B cell (primary cell): ENCODE measurements around the gene DYRK2. TPM values are rescaled to one million over a fixed set of nuclear protein-coding genes. Genes with fewer than 3 reads are reported as not detected.

Experiments used
- ATAC-seq: fragments of 200-7000 bp; cut with Tn5 transposase; one replicate; pipeline ENCODE4 v1.10.0; 2021; ENCODE audit warnings: low read depth, mild to moderate bottlenecking, moderate number of reproducible peaks, moderate library complexity
- CTCF ChIA-PET: fragments of 350-600 bp; sonication (Branson Sonifier 250); formaldehyde crosslinking; loops from one replicate; lab custom pipeline; 2021; ENCODE audit warnings: antibody characterized with exemption, inconsistent platforms; lab: Charles Lee
- POLR2A ChIA-PET: fragments of 350-600 bp; sonication (Branson Sonifier 250); formaldehyde crosslinking; loops from one replicate; lab custom pipeline; 2021; ENCODE audit warnings: antibody characterized with exemption; lab: Charles Lee
- DNase-seq: peaks from one replicate; pipeline ENCODE4 v3.0.0; 2013
- H2AFZ ChIP-seq: 2 replicates; pipeline ENCODE4 v1.6.1; 2012; ENCODE audit warnings: mild to moderate bottlenecking, low read depth, low read length; ENCODE audit not compliant: insufficient read depth, poor library complexity, severe bottlenecking
- H3K27ac ChIP-seq, 2 donors: 1 replicate in 1 of 2; 2 replicates in 1 of 2; pipeline ENCODE4 v1.5.1; 2012 to 2013; ENCODE audit warnings: low read length in 2 of 2, mild to moderate bottlenecking in 2 of 2, moderate library complexity in 1 of 2
- H3K27me3 ChIP-seq, 4 experiments: fragments of 200-600 bp in 1 of 4; sonication (generic) in 1 of 4; replicated peaks in 1 of 4; 1 replicate in 2 of 4; 2 replicates in 2 of 4; pipeline versions ENCODE4 v1.6.1 to v1.7.0; 2013 to 2016; ENCODE audit warnings: low read length in 3 of 4, mild to moderate bottlenecking in 2 of 4, mixed read lengths in 1 of 4, moderate library complexity in 1 of 4; ENCODE audit not compliant: insufficient read depth in 4 of 4, control insufficient read depth in 3 of 4; ENCODE audit errors: control extremely low read depth in 1 of 4
- H3K36me3 ChIP-seq, 2 experiments: replicated peaks in 1 of 2; 1 replicate in 1 of 2; 2 replicates in 1 of 2; pipeline versions ENCODE4 v1.6.1 to v1.7.1; 2013; ENCODE audit warnings: low read length in 1 of 2; ENCODE audit not compliant: insufficient read depth in 2 of 2, control insufficient read depth in 1 of 2; ENCODE audit errors: control extremely low read depth in 1 of 2, extremely low read depth in 1 of 2
- H3K4me1 ChIP-seq, 2 donors: fragments of 200-600 bp in 1 of 2; sonication (generic) in 1 of 2; 1 replicate in 1 of 2; 2 replicates in 1 of 2; pipeline versions ENCODE4 v1.5.1 to v1.6.1; 2013 to 2017; ENCODE audit warnings: low read length in 2 of 2; ENCODE audit not compliant: control insufficient read depth in 2 of 2, insufficient read depth in 2 of 2
- H3K4me2 ChIP-seq: replicated peaks from 2 replicates; pipeline ENCODE3; 2012; ENCODE audit warnings: mild to moderate bottlenecking, low read depth, low read length; ENCODE audit not compliant: poor library complexity, severe bottlenecking
- H3K4me3 ChIP-seq, 5 experiments: fragments of 200-600 bp in 1 of 5; sonication (generic) in 1 of 5; 1 replicate in 3 of 5; 2 replicates in 2 of 5; pipeline versions ENCODE4 v1.5.1 to v1.7.0; 2011 to 2016; ENCODE audit warnings: low read length in 4 of 5, mild to moderate bottlenecking in 4 of 5, low read depth in 2 of 5, control low read depth in 1 of 5, moderate library complexity in 1 of 5; ENCODE audit not compliant: insufficient read depth in 1 of 5; ENCODE audit errors: control extremely low read depth in 1 of 5, extremely low read depth in 1 of 5
- H3K79me2 ChIP-seq: fragments of 200-600 bp; sonication (generic); one replicate; pipeline ENCODE4 v1.6.0; 2016; ENCODE audit warnings: low read length; ENCODE audit not compliant: control insufficient read depth, insufficient read depth
- H3K9ac ChIP-seq: fragments of 200-600 bp; sonication (generic); 2 replicates; pipeline ENCODE4 v1.6.1; 2017; ENCODE audit warnings: mild to moderate bottlenecking, low read length, moderate library complexity
- H3K9me3 ChIP-seq, 3 donors: one replicate each; pipeline versions ENCODE4 v1.6.1 to v1.7.1; 2013; ENCODE audit warnings: low read length in 2 of 3; ENCODE audit not compliant: control insufficient read depth in 2 of 3, insufficient read depth in 1 of 3; ENCODE audit errors: control extremely low read depth in 1 of 3
- H4K20me1 ChIP-seq: 2 replicates; pipeline ENCODE4 v1.6.0; 2012; ENCODE audit warnings: mild to moderate bottlenecking, low read length; ENCODE audit not compliant: insufficient read depth, control insufficient read depth, poor library complexity, severe bottlenecking
- H3K27ac Mint-ChIP-seq: one replicate; pipeline ENCODE4 v1.8.0; 2021; ENCODE audit warnings: mixed read lengths
- H3K27me3 Mint-ChIP-seq: one replicate; pipeline ENCODE4 v1.8.0; 2021; ENCODE audit warnings: mixed read lengths
- H3K4me1 Mint-ChIP-seq: one replicate; pipeline ENCODE4 v1.8.0; 2021; ENCODE audit warnings: mixed read lengths
- H3K4me3 Mint-ChIP-seq: one replicate; pipeline ENCODE4 v1.8.0; 2021; ENCODE audit warnings: mixed read lengths
- H3K9me3 Mint-ChIP-seq: one replicate; pipeline ENCODE4 v1.8.0; 2022; ENCODE audit warnings: mixed read lengths; ENCODE audit not compliant: insufficient read depth
- EZH2 ChIP-seq: IDR thresholded peaks from 2 replicates; pipeline ENCODE4 v1.6.1; 2012; ENCODE audit warnings: borderline replicate concordance, low read depth, mild to moderate bottlenecking, moderate library complexity, low read length; ENCODE audit not compliant: insufficient read depth, poor library complexity, severe bottlenecking
- WGBS: methylation state at CpG from one replicate; pipeline ENCODE4 v1.1.5; 2013; ENCODE audit warnings: missing lambda C conversion rate; ENCODE audit not compliant: insufficient coverage; 5-methylcytosine and 5-hydroxymethylcytosine counted together
- intact Hi-C: fragments of 100-400 bp; cut with micrococcal nuclease; formaldehyde crosslinking; loops from one replicate; pipeline ENCODE4 v1.10.0; 2022
- polyA plus RNA-seq: library from polyadenylated mRNA; depleted of rRNA; stranded (reverse); fragments of >200 nt; gene quantifications from 2 replicates; pipeline ENCODE4 v1.2.3, GENCODE V29; 2012
- total RNA-seq, 2 donors: library from RNA; stranded (reverse); fragments of 120-200 nt in 1 of 2; gene quantifications; 1 replicate in 1 of 2; 2 replicates in 1 of 2; pipeline versions ENCODE4 v1.2.3 to v1.2.4, GENCODE V29; 2013 to 2022
- TF ChIP-seq, protein P1 (sequence below): fragments of 200-600 bp; IDR thresholded peaks from one replicate; pipeline ENCODE4 v1.8.0; 2022; ENCODE audit warnings: antibody characterized with exemption, mild to moderate bottlenecking

Gene DYRK2
- total and polyA plus RNA-seq, 2 donors (not counting 1 experiment from before 2014, with no cell fraction given): 21.3 to 75.3 TPM

GRCh38 chr12:67697967-67698366, 49.4 kb downstream of the DYRK2 start:
- Mint-ChIP-seq H3K4me1 (peaks cover 40% of the 10 kb centered on the region), H3K27ac (no peak overlapping the region), H3K9me3 (no peaks in the 10 kb centered on the region), H3K4me3 (peak overlapping the region; percentile 19), H3K27me3 (peaks cover 4% of the 10 kb centered on the region)
- TF ChIP-seq, protein P1, sequence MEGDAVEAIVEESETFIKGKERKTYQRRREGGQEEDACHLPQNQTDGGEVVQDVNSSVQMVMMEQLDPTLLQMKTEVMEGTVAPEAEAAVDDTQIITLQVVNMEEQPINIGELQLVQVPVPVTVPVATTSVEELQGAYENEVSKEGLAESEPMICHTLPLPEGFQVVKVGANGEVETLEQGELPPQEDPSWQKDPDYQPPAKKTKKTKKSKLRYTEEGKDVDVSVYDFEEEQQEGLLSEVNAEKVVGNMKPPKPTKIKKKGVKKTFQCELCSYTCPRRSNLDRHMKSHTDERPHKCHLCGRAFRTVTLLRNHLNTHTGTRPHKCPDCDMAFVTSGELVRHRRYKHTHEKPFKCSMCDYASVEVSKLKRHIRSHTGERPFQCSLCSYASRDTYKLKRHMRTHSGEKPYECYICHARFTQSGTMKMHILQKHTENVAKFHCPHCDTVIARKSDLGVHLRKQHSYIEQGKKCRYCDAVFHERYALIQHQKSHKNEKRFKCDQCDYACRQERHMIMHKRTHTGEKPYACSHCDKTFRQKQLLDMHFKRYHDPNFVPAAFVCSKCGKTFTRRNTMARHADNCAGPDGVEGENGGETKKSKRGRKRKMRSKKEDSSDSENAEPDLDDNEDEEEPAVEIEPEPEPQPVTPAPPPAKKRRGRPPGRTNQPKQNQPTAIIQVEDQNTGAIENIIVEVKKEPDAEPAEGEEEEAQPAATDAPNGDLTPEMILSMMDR: no peak
- TF ChIP-seq EZH2: no peak
- intact Hi-C loops: loop anchor here (2.0 kb wide), 1 partner anchor 47 kb away; no protein-coding TSS in a partner anchor
- H3K4me3 ChIP-seq: no peak overlapping the region
- WGBS: 82% methylated on average over 2 of the region's 2 CpGs
- peaks cover 0 to 13% (median 6%) of the 10 kb centered on the region in 4 experiments for H3K27me3 ChIP-seq
- no peaks in the 10 kb centered on the region for H3K36me3 ChIP-seq
- peaks cover 0 to 3% (median 3%) of the 10 kb centered on the region in 3 donors for H3K9me3 ChIP-seq
- no peaks in the 10 kb centered on the region for H4K20me1 ChIP-seq
- ChIA-PET CTCF (no interaction called here), POLR2A (no interaction called here)
- H3K4me1 ChIP-seq: peaks cover 24 to 32% of the 10 kb centered on the region in 2 donors
- H3K79me2 ChIP-seq: no peaks in the 10 kb centered on the region
- peak overlapping the region; percentile 63 for H3K4me2 ChIP-seq
- DNase-seq (no peak), ATAC-seq (no peak)
- no peak overlapping the region for H3K27ac ChIP-seq
- H3K9ac ChIP-seq: peak overlapping the region; percentile 52
- H2AFZ ChIP-seq: no peak overlapping the region
